WTC11 (cell line): ENCODE measurements around the gene DRC1. TPM values are rescaled to one million over a fixed set of nuclear protein-coding genes. Genes with fewer than 3 reads are reported as not detected.
A peak's percentile ranks its signal among the peaks of the same experiment; 100 is the strongest.

ENCODE experiments used
- ATAC-seq: fragments of 200-7000 bp; cut with Tn5 transposase; 2 replicates; pipeline ENCODE4 v1.10.0; 2021; ENCODE audit warnings: mild to moderate bottlenecking, moderate library complexity
- CTCF ChIA-PET: fragments of 300-600 bp; sonication (Branson Sonifier 250); formaldehyde crosslinking; loops from one replicate; lab custom pipeline; 2021; ENCODE audit warnings: antibody characterized with exemption; lab: Charles Lee
- POLR2A ChIA-PET: fragments of 350-600 bp; sonication (Branson Sonifier 250); formaldehyde crosslinking; loops from one replicate; lab custom pipeline; 2021; ENCODE audit warnings: antibody characterized with exemption; lab: Charles Lee
- DNase-seq: peaks from one replicate; pipeline ENCODE4 v3.0.0; 2021; ENCODE audit warnings: low spot score
- H3K27ac Mint-ChIP-seq: 2 replicates; pipeline ENCODE4 v1.8.0; 2021; ENCODE audit warnings: mixed read lengths
- H3K27me3 Mint-ChIP-seq: 2 replicates; pipeline ENCODE4 v1.8.0; 2021; ENCODE audit warnings: low read depth, mild to moderate bottlenecking, moderate library complexity, mixed read lengths
- H3K36me3 Mint-ChIP-seq: 2 replicates; pipeline ENCODE4 v1.8.0; 2021; ENCODE audit warnings: mixed read lengths
- H3K4me1 Mint-ChIP-seq: 2 replicates; pipeline ENCODE4 v1.8.0; 2022; ENCODE audit warnings: mixed read lengths
- H3K4me3 Mint-ChIP-seq: 2 replicates; pipeline ENCODE4 v1.8.0; 2021; ENCODE audit warnings: mild to moderate bottlenecking, moderate library complexity, mixed read lengths
- H3K9me3 Mint-ChIP-seq: 2 replicates; pipeline ENCODE4 v1.8.0; 2021; ENCODE audit warnings: mixed read lengths
- CDX4 ChIP-seq: fragments of 250-450 bp; sonication (Bioruptor Pico); IDR thresholded peaks from 2 replicates; pipeline ENCODE4 v1.9.0; 2021; ENCODE audit warnings: moderate library complexity, mild to moderate bottlenecking, inconsistent platforms, borderline replicate concordance
- CREM ChIP-seq: sonication (generic); formaldehyde crosslinking; IDR thresholded peaks from 2 replicates; pipeline ENCODE4 v1.8.1; 2022; ENCODE audit warnings: mild to moderate bottlenecking, missing genetic modification reagents, moderate library complexity
- FOXJ3 ChIP-seq: sonication (generic); formaldehyde crosslinking; IDR thresholded peaks from 2 replicates; pipeline ENCODE4 v1.9.0; 2021; ENCODE audit warnings: missing genetic modification reagents, mild to moderate bottlenecking, borderline replicate concordance
- IRF1 ChIP-seq: sonication (generic); formaldehyde crosslinking; IDR thresholded peaks from 2 replicates; pipeline ENCODE4 v1.8.0; 2023; ENCODE audit warnings: missing genetic modification reagents
- OVOL2 ChIP-seq: fragments of 250-450 bp; sonication (Bioruptor Pico); IDR thresholded peaks from 2 replicates; pipeline ENCODE4 v1.9.0; 2021; ENCODE audit warnings: mild to moderate bottlenecking, borderline replicate concordance
- RELA ChIP-seq: sonication (generic); formaldehyde crosslinking; IDR thresholded peaks from 2 replicates; pipeline ENCODE4 v1.8.1; 2022; ENCODE audit warnings: missing genetic modification reagents, mild to moderate bottlenecking, borderline replicate concordance
- TCF7 ChIP-seq: sonication (generic); formaldehyde crosslinking; IDR thresholded peaks from 2 replicates; pipeline ENCODE4 v1.8.0; 2022; ENCODE audit warnings: mild to moderate bottlenecking, low read depth, missing genetic modification reagents, moderate library complexity
- TEAD4 ChIP-seq: sonication (generic); formaldehyde crosslinking; IDR thresholded peaks from 2 replicates; pipeline ENCODE4 v1.8.0; 2022; ENCODE audit warnings: mild to moderate bottlenecking, missing genetic modification reagents
- USF1 ChIP-seq: sonication (generic); formaldehyde crosslinking; IDR thresholded peaks from 2 replicates; pipeline ENCODE4 v1.8.0; 2022; ENCODE audit warnings: mild to moderate bottlenecking, missing genetic modification reagents
- ZNF219 ChIP-seq: sonication (generic); formaldehyde crosslinking; IDR thresholded peaks from 2 replicates; pipeline ENCODE4 v1.8.0; 2023; ENCODE audit warnings: missing genetic modification reagents, mild to moderate bottlenecking, borderline replicate concordance
- ZNF263 ChIP-seq: sonication (generic); formaldehyde crosslinking; IDR thresholded peaks from 2 replicates; pipeline ENCODE4 v1.8.1; 2022; ENCODE audit warnings: low read depth, mild to moderate bottlenecking, moderate library complexity, missing genetic modification reagents
- ZNF281 ChIP-seq: sonication (generic); formaldehyde crosslinking; IDR thresholded peaks from 2 replicates; pipeline ENCODE4 v1.8.0; 2023; ENCODE audit warnings: mild to moderate bottlenecking, missing genetic modification reagents
- ZNF317 ChIP-seq: sonication (generic); formaldehyde crosslinking; IDR thresholded peaks from 2 replicates; pipeline ENCODE4 v1.8.1; 2023; ENCODE audit warnings: low read depth, mild to moderate bottlenecking, moderate library complexity, missing genetic modification reagents, borderline replicate concordance
- total RNA-seq: library from RNA; stranded (reverse); gene quantifications from 3 replicates; pipeline ENCODE4 v1.2.3, GENCODE V29; 2021
- TF ChIP-seq, protein P1 (sequence below): sonication (generic); formaldehyde crosslinking; IDR thresholded peaks from 2 replicates; pipeline ENCODE4 v1.8.0; 2022; ENCODE audit warnings: missing genetic modification reagents
- TF ChIP-seq, protein P2 (sequence below): fragments of 250-450 bp; sonication (Bioruptor Pico); IDR thresholded peaks from 2 replicates; pipeline ENCODE4 v1.9.0; 2021; ENCODE audit warnings: mild to moderate bottlenecking
- TF ChIP-seq, protein P3 (sequence below): sonication (generic); formaldehyde crosslinking; IDR thresholded peaks from 2 replicates; pipeline ENCODE4 v1.8.0; 2022; ENCODE audit warnings: mild to moderate bottlenecking, missing genetic modification reagents

DRC1 gene
- total RNA-seq, 1 experiment from 2014 or later, result 0.55 TPM

DNA sequence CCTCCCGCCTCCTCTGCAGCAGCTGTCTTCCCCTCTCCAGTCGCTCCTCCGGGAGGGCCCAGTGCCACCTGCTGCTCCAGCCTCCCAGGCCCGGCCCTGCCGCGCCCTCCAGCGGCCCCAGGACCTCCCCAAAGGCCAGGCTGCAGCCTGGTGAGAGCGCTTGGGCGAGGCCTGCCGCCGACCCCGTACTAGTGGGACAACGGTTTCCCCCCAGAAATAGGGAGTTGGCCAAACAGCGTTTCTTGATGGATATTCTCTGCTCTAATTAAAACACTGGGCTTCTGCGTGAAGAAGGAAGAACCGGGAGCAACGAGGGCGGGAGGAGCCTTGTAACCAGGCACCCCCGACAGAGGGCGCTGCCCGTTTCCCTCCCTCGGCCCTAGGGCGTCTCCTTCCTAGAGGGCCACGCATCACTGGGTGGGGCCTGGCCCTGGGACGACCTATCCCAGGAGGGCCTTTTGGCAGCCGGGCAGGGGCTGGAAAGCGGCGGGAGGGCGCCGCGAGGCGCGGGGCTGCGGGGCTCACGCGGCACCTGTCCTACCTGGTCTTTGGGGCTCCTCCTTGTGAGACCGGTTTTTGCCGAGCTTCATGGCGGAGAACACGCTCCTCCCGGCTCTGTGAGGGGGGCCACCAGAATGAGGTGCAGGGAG is 101.6 kb downstream of the DRC1 start (continued):
- TF ChIP-seq CDX4 (no peak), ZNF317 (CRISPR knock-in tag) (no peak), OVOL2 (CRISPR knock-in tag) (no peak), USF1 (CRISPR knock-in tag) (no peak), TEAD4 (CRISPR knock-in tag) (no peak), ZNF263 (CRISPR knock-in tag) (no peak), ZNF219 (CRISPR knock-in tag) (no peak), CREM (CRISPR knock-in tag) (no peak), IRF1 (CRISPR knock-in tag) (no peak), TCF7 (CRISPR knock-in tag) (no peak)
- TF ChIP-seq, protein P1, sequence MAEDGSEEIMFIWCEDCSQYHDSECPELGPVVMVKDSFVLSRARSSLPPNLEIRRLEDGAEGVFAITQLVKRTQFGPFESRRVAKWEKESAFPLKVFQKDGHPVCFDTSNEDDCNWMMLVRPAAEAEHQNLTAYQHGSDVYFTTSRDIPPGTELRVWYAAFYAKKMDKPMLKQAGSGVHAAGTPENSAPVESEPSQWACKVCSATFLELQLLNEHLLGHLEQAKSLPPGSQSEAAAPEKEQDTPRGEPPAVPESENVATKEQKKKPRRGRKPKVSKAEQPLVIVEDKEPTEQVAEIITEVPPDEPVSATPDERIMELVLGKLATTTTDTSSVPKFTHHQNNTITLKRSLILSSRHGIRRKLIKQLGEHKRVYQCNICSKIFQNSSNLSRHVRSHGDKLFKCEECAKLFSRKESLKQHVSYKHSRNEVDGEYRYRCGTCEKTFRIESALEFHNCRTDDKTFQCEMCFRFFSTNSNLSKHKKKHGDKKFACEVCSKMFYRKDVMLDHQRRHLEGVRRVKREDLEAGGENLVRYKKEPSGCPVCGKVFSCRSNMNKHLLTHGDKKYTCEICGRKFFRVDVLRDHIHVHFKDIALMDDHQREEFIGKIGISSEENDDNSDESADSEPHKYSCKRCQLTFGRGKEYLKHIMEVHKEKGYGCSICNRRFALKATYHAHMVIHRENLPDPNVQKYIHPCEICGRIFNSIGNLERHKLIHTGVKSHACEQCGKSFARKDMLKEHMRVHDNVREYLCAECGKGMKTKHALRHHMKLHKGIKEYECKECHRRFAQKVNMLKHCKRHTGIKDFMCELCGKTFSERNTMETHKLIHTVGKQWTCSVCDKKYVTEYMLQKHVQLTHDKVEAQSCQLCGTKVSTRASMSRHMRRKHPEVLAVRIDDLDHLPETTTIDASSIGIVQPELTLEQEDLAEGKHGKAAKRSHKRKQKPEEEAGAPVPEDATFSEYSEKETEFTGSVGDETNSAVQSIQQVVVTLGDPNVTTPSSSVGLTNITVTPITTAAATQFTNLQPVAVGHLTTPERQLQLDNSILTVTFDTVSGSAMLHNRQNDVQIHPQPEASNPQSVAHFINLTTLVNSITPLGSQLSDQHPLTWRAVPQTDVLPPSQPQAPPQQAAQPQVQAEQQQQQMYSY (CRISPR knock-in tag), result no peak

- CTCF ChIA-PET, result interaction anchor here (0.5 to 2.9 kb wide), 23 partner anchors 8 to 582 kb away, joined by 3 to 43 read pairs (median 6); partner anchors contain the start of genes ADGRF3, OTOF and SELENOI
- peaks cover 16% of the 10 kb centered on the region for H3K27me3 Mint-ChIP-seq
- H3K36me3 Mint-ChIP-seq, result no peaks in the 10 kb centered on the region
- DNase-seq (no peak), ATAC-seq (no peak)
- TF ChIP-seq, protein P2, sequence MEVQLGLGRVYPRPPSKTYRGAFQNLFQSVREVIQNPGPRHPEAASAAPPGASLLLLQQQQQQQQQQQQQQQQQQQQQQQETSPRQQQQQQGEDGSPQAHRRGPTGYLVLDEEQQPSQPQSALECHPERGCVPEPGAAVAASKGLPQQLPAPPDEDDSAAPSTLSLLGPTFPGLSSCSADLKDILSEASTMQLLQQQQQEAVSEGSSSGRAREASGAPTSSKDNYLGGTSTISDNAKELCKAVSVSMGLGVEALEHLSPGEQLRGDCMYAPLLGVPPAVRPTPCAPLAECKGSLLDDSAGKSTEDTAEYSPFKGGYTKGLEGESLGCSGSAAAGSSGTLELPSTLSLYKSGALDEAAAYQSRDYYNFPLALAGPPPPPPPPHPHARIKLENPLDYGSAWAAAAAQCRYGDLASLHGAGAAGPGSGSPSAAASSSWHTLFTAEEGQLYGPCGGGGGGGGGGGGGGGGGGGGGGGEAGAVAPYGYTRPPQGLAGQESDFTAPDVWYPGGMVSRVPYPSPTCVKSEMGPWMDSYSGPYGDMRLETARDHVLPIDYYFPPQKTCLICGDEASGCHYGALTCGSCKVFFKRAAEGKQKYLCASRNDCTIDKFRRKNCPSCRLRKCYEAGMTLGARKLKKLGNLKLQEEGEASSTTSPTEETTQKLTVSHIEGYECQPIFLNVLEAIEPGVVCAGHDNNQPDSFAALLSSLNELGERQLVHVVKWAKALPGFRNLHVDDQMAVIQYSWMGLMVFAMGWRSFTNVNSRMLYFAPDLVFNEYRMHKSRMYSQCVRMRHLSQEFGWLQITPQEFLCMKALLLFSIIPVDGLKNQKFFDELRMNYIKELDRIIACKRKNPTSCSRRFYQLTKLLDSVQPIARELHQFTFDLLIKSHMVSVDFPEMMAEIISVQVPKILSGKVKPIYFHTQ, result no peak
- peak overlapping the region; percentile 72 for H3K4me3 Mint-ChIP-seq
- POLR2A ChIA-PET, result interaction anchor here (0.6 kb wide), 1 partner anchor 814 kb away, joined by 5 read pairs; no protein-coding TSS in a partner anchor
- H3K4me1 Mint-ChIP-seq, result peaks cover 10% of the 10 kb centered on the region
- H3K9me3 Mint-ChIP-seq, result no peaks in the 10 kb centered on the region
- no peak overlapping the region for H3K27ac Mint-ChIP-seq
These were observed 102.3 kb downstream of the DRC1 start for GRCh38 chr2:26504002-26504401.

- DNase-seq, result no peak
- no peak overlapping the region for H3K4me3 Mint-ChIP-seq
- peaks cover 10% of the 10 kb centered on the region for H3K4me1 Mint-ChIP-seq
- H3K27ac Mint-ChIP-seq, result no peak overlapping the region
- H3K9me3 Mint-ChIP-seq, result no peaks in the 10 kb centered on the region
- CTCF ChIA-PET, result interaction anchor here (1.4 kb wide), 1 partner anchor 15 kb away, joined by 3 read pairs; no protein-coding TSS in a partner anchor
- no peak for ATAC-seq
- POLR2A ChIA-PET, result no interaction called here
- no peaks in the 10 kb centered on the region for H3K36me3 Mint-ChIP-seq
- peaks cover 16% of the 10 kb centered on the region for H3K27me3 Mint-ChIP-seq
- TF ChIP-seq IRF1 (CRISPR knock-in tag) (no peak), RELA (CRISPR knock-in tag) (no peak), ZNF281 (CRISPR knock-in tag) (no peak), FOXJ3 (CRISPR knock-in tag) (no peak)
- TF ChIP-seq, protein P3, sequence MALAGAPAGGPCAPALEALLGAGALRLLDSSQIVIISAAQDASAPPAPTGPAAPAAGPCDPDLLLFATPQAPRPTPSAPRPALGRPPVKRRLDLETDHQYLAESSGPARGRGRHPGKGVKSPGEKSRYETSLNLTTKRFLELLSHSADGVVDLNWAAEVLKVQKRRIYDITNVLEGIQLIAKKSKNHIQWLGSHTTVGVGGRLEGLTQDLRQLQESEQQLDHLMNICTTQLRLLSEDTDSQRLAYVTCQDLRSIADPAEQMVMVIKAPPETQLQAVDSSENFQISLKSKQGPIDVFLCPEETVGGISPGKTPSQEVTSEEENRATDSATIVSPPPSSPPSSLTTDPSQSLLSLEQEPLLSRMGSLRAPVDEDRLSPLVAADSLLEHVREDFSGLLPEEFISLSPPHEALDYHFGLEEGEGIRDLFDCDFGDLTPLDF (CRISPR knock-in tag), result no peak
These were observed 104.6 kb downstream of the DRC1 start for GRCh38 chr2:26506279-26506678.
